HG03558 (cell line): ENCODE measurements around the gene HTR5A.
"Not testable (repeated sequence)": the region's sequence is repeated elsewhere in the genome, so short reads cannot be mapped to it uniquely, and the experiment has no call there.

ENCODE experiments used
- ATAC-seq: cut with Tn5 transposase; IDR thresholded peaks from one replicate; pipeline ENCODE4 v1.9.1; 2021; ENCODE audit warnings: moderate number of reproducible peaks; ENCODE audit not compliant: unreplicated experiment; ENCODE audit errors: extremely low read depth

HTR5A gene

GRCh38 chr7:155069992-155070751 lies at the start of gene HTR5A:
Gene HTR5A (plus strand): TSS chr7:155070324. CDS start chr7:155070900, 576 bp downstream.
- no peak for ATAC-seq

DNA sequence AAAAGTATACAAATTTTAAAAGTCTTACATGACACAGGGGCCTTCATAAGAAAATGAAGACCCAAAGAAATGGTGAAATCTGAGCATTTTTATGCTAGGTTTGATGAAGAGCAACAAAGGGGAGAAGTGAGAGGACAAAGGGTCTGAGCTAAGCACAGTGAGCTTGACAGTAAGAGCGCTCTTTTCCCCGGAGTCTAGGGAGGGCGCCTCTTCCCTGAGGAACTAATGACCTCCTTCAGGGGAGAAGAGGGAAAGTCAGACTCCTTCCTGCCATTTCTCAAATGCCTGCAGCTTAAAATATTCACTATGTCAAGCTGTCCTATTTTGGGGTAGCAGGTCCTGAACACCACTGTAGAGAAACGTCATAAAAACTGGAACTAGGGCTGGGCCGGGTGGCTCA lies 49.1 kb upstream of the HTR5A start:
- no peak for ATAC-seq

- no peak for ATAC-seq
These were observed 48.4 kb upstream of the HTR5A start for GRCh38 chr7:155021699-155022145.

GRCh38 chr7:155027879-155028278 lies 42.2 kb upstream of the HTR5A start:
- no peak for ATAC-seq

GRCh38 chr7:155032978-155033377 lies 37.1 kb upstream of the HTR5A start:
- ATAC-seq, result no peak

DNA sequence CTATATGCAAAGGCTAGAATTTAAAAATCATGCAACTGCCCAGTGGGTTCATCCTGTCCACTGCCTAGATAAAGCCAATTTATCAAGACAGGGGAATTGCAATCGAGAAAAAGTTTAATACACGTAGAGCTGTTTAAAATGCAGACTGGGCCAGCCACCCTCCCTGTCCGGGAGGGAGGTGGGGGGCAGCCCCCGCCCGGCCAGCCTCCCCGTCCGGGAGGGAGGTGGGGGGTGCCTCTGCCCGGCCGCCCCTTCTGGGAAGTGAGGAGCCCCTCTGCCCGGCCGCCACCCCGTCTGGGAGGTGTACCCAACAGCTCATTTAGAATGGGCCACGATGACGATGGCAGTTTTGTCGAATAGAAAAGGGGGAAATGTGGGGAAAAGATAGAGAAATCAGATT lies 35.6 kb upstream of the HTR5A start:
- not testable (repeated sequence) for ATAC-seq

DNA sequence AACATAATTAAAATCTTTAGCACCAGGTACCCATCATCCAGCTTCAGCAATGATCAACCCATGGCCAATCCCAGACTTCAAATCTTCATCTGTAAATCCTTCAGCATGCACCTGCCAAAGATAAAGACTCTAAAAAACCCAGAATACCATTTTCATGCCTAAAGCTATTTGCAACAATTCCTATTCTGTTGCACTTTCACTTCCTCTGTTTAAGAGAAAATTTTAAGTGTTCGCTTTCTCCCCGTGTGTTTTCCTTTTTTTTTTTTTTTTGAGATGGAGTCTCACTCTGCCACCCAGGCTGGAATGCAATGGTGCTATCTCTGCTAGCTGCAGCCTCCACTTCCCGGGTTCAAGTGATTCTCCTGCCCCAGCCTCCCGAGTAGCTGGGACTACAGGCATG lies 31.8 kb upstream of the HTR5A start:
- ATAC-seq, result no peak

GRCh38 chr7:155043756-155044155 lies 26.4 kb upstream of the HTR5A start:
- no peak for ATAC-seq

- no peak for ATAC-seq
These were observed 22.1 kb upstream of the HTR5A start for GRCh38 chr7:155048006-155048405.

GRCh38 chr7:155051355-155051754 lies 18.8 kb upstream of the HTR5A start:
- ATAC-seq, result no peak

DNA sequence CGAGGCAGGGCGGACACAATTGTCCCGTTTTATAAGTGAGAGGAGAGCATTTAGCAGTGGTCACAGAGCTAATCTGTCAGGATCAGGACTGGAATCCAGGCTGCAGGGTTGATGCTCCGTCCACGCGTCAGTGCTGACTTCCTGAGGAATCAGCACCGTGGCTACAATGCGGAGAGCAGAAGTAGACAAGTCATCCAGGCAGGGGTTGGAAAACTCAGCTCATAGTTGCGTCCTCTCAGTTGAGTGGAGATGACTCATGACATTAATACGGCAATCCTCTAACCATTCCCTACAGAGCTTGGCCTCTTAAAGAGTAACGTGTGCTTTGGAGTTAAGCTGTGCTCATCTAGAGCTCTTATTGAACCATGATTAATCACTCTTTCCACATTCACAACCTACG lies 17.1 kb upstream of the HTR5A start:
- no peak for ATAC-seq

GRCh38 chr7:155054761-155055160 lies 15.4 kb upstream of the HTR5A start:
- ATAC-seq, result no peak

- no peak for ATAC-seq
These were observed 13.0 kb upstream of the HTR5A start for GRCh38 chr7:155057076-155057475.

DNA sequence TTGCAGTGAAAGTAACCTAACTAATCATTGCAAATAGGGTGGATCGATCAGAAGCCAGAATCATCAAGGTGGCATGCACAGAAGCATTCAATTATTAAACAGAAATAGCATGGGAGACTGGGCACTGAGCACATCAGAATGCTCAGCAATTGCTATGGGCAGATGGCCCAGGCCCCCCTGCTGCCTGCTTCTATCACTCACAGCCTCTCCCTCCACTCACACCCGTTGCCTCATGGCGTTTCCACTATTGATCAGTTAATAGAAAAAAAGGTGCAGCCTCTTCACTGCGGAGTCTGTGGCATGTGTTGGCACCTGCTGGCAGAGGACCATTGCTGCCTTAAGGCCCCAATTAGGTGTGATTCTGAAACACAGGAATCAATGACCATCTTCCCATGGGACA lies 11.2 kb upstream of the HTR5A start:
- ATAC-seq, result no peak

- no peak for ATAC-seq
These were observed 10.4 kb upstream of the HTR5A start for GRCh38 chr7:155059703-155060102.

DNA sequence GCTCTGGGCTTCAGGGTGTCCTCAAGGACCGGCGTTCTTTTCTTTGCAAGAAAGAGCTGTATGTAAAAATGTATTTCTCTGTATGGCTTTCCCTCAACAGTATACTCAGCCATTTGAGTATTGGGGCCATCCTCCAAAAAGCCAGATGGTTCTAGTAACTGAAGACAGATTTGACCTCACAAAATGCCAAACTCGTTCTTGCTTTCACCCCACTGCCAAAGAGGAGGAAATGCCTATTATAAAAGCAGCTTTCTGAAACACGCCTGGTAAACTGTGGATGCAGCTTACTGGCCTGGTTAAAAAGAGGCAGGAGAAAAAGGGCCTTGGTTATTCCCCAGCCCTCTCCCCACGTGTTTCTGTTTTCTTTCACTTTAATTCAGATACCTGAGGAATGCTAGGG lies 7.7 kb upstream of the HTR5A start:
- no peak for ATAC-seq

DNA sequence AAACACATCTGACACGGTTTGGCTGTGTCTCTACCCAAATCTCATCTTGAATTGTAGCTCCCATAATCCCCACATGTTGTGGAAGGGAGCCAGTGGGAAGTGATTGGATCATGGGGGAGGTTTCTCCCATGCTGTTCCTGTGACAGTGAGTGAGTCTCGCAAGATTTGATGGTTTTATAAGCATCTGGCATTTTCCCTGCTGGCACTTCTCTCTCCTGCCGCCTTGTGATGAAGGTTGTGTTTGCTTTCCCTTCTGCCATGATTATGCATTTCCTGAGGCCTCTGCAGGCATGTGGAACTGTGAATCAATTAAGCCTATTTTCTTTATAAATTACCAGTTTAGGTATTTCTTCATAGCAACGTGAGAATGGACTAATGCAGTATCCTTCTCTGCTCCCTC lies 5.9 kb upstream of the HTR5A start:
- ATAC-seq, result no peak

GRCh38 chr7:155066417-155066950 lies 3.6 kb upstream of the HTR5A start:
- no peak for ATAC-seq

- no peak for ATAC-seq
These were observed 1.1 kb downstream of the HTR5A start for GRCh38 chr7:155071121-155071651.

- ATAC-seq, result no peak
These were observed 1.9 kb downstream of the HTR5A start for GRCh38 chr7:155071916-155072571.

DNA sequence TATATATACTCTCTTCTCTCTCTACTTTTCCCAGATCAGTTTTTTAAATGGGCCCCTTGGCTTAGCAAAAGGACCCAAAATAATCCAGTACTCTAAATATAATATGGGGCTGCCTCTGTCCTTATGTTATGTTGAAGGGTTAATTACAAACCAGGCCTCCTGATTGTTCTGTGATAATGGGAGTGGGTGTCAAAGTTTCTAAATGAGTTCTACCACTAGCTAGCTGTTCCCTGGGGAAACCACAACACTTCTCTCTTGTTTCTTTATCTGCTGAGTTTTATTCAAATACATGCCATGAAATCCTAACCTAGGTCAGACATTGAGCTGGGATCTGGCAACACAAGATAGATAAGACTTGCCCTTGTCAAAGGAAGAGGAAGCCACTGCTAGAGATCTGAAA lies 3.8 kb downstream of the HTR5A start:
- no peak for ATAC-seq
